HL-60 (cell line): ENCODE results near the gene CYP1A2.

Experiments used
- POLR2AphosphoS5 ChIP-seq: IDR thresholded peaks from 2 replicates; pipeline ENCODE4 v1.6.1; 2012; ENCODE audit warnings: low read depth
- SPI1 ChIP-seq: IDR thresholded peaks from 2 replicates; pipeline ENCODE4 v1.6.1; 2012; ENCODE audit warnings: low read depth, mild to moderate bottlenecking, borderline replicate concordance
- TF ChIP-seq, protein P1 (sequence below): IDR thresholded peaks from one replicate; pipeline ENCODE4 v1.5.1; 2011; ENCODE audit warnings: low read length, control low read depth, inconsistent platforms; ENCODE audit not compliant: insufficient read depth
- TF ChIP-seq, protein P2 (sequence below): IDR thresholded peaks from 2 replicates; pipeline ENCODE4 v1.6.1; 2012; ENCODE audit warnings: low read depth; ENCODE audit not compliant: insufficient replicate concordance

DNA sequence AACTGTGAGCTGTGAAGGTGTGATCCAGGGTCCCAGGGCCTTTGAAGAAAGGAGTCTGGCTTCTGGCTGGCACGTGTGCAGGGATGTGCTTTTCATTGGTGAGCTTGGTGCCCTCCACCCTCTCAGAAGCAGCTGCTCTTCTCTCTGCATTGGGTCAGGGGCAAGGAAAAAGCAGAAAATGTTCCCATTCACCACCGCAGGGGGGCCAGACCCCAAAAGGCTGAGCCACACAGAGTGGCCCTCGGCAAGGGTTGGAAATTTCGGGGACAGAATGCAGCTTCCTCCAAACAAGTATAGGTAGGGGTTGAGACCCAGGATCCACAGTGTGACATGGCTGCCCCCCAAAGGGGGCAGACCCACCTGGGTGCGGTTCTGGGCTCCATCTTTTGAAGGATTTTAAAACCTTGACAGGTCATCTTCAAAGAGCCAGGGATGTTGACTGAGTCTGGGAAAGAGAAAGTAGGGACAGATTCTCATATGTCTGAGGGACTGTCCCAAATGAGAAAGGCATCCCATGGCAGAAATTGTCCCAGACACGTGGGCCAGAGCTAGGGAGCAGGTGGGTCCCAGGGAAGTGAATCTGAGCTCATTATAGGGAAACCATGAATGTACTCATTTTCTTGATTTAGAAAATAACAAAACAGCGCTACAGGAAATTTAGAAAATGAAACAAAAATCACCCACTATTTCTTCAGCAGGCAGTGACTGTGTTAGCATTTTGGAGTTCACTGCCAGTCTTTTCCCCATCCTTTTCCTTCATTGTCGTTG, 36.0 kb downstream of the CYP1A2 start:
- TF ChIP-seq, protein P1, sequence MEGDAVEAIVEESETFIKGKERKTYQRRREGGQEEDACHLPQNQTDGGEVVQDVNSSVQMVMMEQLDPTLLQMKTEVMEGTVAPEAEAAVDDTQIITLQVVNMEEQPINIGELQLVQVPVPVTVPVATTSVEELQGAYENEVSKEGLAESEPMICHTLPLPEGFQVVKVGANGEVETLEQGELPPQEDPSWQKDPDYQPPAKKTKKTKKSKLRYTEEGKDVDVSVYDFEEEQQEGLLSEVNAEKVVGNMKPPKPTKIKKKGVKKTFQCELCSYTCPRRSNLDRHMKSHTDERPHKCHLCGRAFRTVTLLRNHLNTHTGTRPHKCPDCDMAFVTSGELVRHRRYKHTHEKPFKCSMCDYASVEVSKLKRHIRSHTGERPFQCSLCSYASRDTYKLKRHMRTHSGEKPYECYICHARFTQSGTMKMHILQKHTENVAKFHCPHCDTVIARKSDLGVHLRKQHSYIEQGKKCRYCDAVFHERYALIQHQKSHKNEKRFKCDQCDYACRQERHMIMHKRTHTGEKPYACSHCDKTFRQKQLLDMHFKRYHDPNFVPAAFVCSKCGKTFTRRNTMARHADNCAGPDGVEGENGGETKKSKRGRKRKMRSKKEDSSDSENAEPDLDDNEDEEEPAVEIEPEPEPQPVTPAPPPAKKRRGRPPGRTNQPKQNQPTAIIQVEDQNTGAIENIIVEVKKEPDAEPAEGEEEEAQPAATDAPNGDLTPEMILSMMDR = no peak
- TF ChIP-seq POLR2AphosphoS5 (no peak), SPI1 (no peak)
- TF ChIP-seq, protein P2, sequence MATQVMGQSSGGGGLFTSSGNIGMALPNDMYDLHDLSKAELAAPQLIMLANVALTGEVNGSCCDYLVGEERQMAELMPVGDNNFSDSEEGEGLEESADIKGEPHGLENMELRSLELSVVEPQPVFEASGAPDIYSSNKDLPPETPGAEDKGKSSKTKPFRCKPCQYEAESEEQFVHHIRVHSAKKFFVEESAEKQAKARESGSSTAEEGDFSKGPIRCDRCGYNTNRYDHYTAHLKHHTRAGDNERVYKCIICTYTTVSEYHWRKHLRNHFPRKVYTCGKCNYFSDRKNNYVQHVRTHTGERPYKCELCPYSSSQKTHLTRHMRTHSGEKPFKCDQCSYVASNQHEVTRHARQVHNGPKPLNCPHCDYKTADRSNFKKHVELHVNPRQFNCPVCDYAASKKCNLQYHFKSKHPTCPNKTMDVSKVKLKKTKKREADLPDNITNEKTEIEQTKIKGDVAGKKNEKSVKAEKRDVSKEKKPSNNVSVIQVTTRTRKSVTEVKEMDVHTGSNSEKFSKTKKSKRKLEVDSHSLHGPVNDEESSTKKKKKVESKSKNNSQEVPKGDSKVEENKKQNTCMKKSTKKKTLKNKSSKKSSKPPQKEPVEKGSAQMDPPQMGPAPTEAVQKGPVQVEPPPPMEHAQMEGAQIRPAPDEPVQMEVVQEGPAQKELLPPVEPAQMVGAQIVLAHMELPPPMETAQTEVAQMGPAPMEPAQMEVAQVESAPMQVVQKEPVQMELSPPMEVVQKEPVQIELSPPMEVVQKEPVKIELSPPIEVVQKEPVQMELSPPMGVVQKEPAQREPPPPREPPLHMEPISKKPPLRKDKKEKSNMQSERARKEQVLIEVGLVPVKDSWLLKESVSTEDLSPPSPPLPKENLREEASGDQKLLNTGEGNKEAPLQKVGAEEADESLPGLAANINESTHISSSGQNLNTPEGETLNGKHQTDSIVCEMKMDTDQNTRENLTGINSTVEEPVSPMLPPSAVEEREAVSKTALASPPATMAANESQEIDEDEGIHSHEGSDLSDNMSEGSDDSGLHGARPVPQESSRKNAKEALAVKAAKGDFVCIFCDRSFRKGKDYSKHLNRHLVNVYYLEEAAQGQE = no peak
